ENCODE data around the gene RLN3. TPM values are rescaled to one million over a fixed set of nuclear protein-coding genes. Genes with fewer than 3 reads are reported as not detected.

The RLN3 gene
- total and polyA plus RNA-seq, 2 of the 8 experiments (the other 6 are each of a cell fraction or from before 2014, with no cell fraction given) = not detected

GRCh38 chr19:14052470-14052869 lies 24.5 kb downstream of the RLN3 start (continued):
- TF ChIP-seq, protein P1, sequence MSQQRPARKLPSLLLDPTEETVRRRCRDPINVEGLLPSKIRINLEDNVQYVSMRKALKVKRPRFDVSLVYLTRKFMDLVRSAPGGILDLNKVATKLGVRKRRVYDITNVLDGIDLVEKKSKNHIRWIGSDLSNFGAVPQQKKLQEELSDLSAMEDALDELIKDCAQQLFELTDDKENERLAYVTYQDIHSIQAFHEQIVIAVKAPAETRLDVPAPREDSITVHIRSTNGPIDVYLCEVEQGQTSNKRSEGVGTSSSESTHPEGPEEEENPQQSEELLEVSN (IDR thresholded peaks at IDR 0.05) = no peak
- no peak for TF ChIP-seq YY1 (IDR thresholded peaks at IDR 0.05; ENCODE audit: low read depth, low read length)
